Uterus (tissue), 4 donors: ENCODE measurements around the gene SPOCD1. TPM values are rescaled to one million over a fixed set of nuclear protein-coding genes. Genes with fewer than 3 reads are reported as not detected.

Experiments used
- DNase-seq, 2 donors: peaks; one replicate each; pipeline ENCODE4 v3.0.0-alpha.2; 2019 to 2020
- H3K27ac ChIP-seq, 2 donors: fragments of 200-600 bp; sonication (generic); 1 replicate in 1 of 2; 2 replicates in 1 of 2; pipeline ENCODE4 v1.5.1; 2016 to 2018
- H3K27me3 ChIP-seq, 2 donors: fragments of 200-600 bp; sonication (generic); one replicate each; pipeline ENCODE4 v1.5.1; 2018 to 2019; ENCODE audit warnings: control low read depth in 1 of 2
- H3K36me3 ChIP-seq, 2 donors: fragments of 200-600 bp; sonication (generic); one replicate each; pipeline ENCODE4 v1.5.1; 2019; ENCODE audit warnings: control low read depth in 1 of 2
- H3K4me1 ChIP-seq, 2 donors: fragments of 200-600 bp; sonication (generic); one replicate each; pipeline ENCODE4 v1.5.1; 2018 to 2019; ENCODE audit warnings: control low read depth in 1 of 2
- H3K4me3 ChIP-seq, 2 donors: fragments of 200-600 bp; sonication (generic); 1 replicate in 1 of 2; 2 replicates in 1 of 2; pipeline ENCODE4 v1.5.1; 2018 to 2019; ENCODE audit warnings: mild to moderate bottlenecking in 1 of 2
- H3K9me3 ChIP-seq, 2 donors: fragments of 200-600 bp; sonication (generic); one replicate each; pipeline ENCODE4 v1.5.1; 2019; ENCODE audit warnings: control low read depth in 1 of 2
- CTCF ChIP-seq, 4 experiments: fragments of 200-600 bp in 2 of 4; fragments of 450-650 bp in 2 of 4; sonication (generic) in 2 of 4; IDR thresholded peaks; one replicate each; pipeline ENCODE4 v1.5.1; 2016 to 2019; ENCODE audit warnings: antibody characterized with exemption in 4 of 4, mild to moderate bottlenecking in 2 of 4, moderate library complexity in 1 of 4
- POLR2A ChIP-seq, 2 donors: fragments of 450-650 bp; IDR thresholded peaks; one replicate each; pipeline ENCODE4 v1.6.1; 2016; ENCODE audit warnings: antibody characterized with exemption in 2 of 2, mild to moderate bottlenecking in 1 of 2, moderate library complexity in 1 of 2
- intact Hi-C: fragments of 100-400 bp; cut with DNase I; formaldehyde crosslinking; loops from one replicate; pipeline ENCODE4 v1.15.1; 2023; ENCODE audit warnings: low total_unique reads
- total RNA-seq, 4 donors: library from RNA; depleted of rRNA in 3 of 4; stranded (reverse); fragments of >200 nt in 3 of 4; gene quantifications; one replicate each; pipeline versions ENCODE4 v1.1.0 to v1.2.4, GENCODE V29; 2014 to 2023
- donor health status: DM: yes; HTN: yes; CAD: no.

Gene SPOCD1
- total RNA-seq, 4 donors from 2014 or later = 1.2 to 1.5 TPM; not detected in 2

- Histone ChIP-seq H3K9me3 (no peaks in the 10 kb centered on the region), H3K4me3 (no peak overlapping the region), H3K27ac (no peak overlapping the region), H3K4me1 (peaks cover 0 to 11% of the 10 kb centered on the region in 2 donors), H3K27me3 (peaks cover 4 to 17% of the 10 kb centered on the region in 2 donors), H3K36me3 (no peaks in the 10 kb centered on the region)
- TF ChIP-seq CTCF (IDR thresholded peaks at IDR 0.05) (no peak), POLR2A (IDR thresholded peaks at IDR 0.05) (no peak)
- no peak for DNase-seq
- intact Hi-C loops = loop anchor here (10.0 kb wide), 1 partner anchor 193 kb away; no protein-coding TSS in a partner anchor
Observed at GRCh38 chr1:31771891-31772668, 43.7 kb downstream of the SPOCD1 start.

DNA sequence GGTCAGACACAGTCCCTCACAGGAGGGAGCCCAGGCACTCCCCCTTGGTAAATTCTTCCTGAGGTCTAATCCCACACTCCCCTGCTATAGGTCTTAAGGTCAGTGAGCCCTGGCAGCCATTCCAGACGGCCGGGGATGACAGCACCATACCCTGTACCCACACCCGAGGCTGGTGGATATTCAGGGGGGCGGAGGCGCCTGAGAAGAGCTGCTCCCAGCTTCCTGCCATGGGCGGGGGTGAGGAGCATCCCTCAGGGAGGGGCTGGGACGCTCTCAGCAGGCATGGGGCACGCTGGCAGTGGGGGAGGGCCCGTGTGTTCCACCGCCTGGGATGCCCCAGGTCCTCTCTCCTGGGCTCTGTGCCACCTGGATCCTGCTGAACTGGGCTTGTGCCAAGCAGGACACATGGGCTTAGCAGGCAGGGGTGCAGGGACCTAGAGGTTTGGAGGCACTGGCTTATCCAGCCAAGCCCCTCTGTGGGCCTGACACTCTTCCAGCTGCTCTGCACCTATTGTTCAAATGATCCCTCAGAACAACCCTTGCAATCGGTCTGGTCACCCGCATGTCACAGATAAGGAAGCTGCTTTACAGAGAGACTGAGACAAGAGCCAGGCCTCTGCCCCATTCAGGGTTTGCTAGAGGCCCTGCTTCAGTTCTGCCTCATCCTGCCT, 46.0 kb downstream of the SPOCD1 start:
- H3K36me3 ChIP-seq = no peaks in the 10 kb centered on the region
- H3K4me3 ChIP-seq = no peak overlapping the region
- peaks cover 4 to 17% of the 10 kb centered on the region in 2 donors for H3K27me3 ChIP-seq
- DNase-seq = no peak
- peaks cover 0 to 11% of the 10 kb centered on the region in 2 donors for H3K4me1 ChIP-seq
- no peak overlapping the region for H3K27ac ChIP-seq
- intact Hi-C loops = loop anchor here (10.0 kb wide), 1 partner anchor 195 kb away; no protein-coding TSS in a partner anchor
- no peaks in the 10 kb centered on the region for H3K9me3 ChIP-seq
- TF ChIP-seq POLR2A (IDR thresholded peaks at IDR 0.05) = no peak

DNA sequence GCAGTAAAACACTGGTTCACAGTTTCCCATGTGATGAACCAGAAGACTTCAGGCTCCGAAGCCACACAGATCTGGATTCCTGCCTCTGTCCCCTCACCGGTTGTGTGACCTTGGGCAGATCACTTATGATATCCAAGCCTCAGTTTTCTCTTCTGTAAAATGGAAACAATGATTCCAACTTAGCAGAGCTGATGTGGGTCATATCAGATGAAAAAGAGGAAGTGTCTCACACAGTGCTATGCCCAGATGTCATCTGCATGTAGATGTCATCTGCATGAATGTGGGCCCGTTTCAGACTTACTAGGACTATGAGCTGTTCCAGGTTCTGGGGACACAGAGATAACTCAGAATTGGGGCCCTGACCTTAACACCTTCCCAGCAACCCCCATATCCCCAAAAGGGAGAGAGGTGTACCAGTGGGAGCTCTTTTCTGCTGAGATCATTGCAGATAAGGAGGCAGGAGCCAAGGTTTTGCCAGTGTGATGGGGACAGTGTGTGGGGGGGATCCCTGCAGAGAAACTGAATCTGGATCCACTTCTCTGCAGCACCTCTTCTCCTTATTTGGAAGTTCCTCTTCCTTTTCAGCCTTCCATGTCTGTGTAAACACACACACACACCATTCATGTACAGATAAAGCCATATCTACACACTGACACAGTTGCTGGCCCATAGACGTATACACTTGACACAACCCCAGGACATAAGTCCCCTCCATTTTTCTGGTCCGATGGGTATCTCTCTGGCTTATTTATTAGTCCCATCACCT, 46.7 kb downstream of the SPOCD1 start:
- no peaks in the 10 kb centered on the region for H3K9me3 ChIP-seq
- H3K36me3 ChIP-seq = no peaks in the 10 kb centered on the region
- intact Hi-C loops = no loop called here
- TF ChIP-seq POLR2A (IDR thresholded peaks at IDR 0.05) (no peak), CTCF (IDR thresholded peaks at IDR 0.05) (no peak)
- no peak for DNase-seq
- peaks cover 0 to 16% of the 10 kb centered on the region in 2 donors for H3K4me1 ChIP-seq
- H3K27me3 ChIP-seq = peaks cover 4 to 17% of the 10 kb centered on the region in 2 donors
- no peak overlapping the region for H3K27ac ChIP-seq
- no peak overlapping the region for H3K4me3 ChIP-seq

GRCh38 chr1:31768407-31768907, 47.4 kb downstream of the SPOCD1 start:
- no peak overlapping the region for H3K27ac ChIP-seq
- H3K27me3 ChIP-seq = peaks cover 4 to 12% of the 10 kb centered on the region in 2 donors
- H3K4me3 ChIP-seq = no peak overlapping the region
- intact Hi-C loops = no loop called here
- no peak for TF ChIP-seq CTCF (IDR thresholded peaks at IDR 0.05)
- TF ChIP-seq POLR2A (IDR thresholded peaks at IDR 0.05) = no peak
- H3K4me1 ChIP-seq = peaks cover 0 to 16% of the 10 kb centered on the region in 2 donors
- no peak for DNase-seq
- no peaks in the 10 kb centered on the region for H3K9me3 ChIP-seq
- no peaks in the 10 kb centered on the region for H3K36me3 ChIP-seq

DNA sequence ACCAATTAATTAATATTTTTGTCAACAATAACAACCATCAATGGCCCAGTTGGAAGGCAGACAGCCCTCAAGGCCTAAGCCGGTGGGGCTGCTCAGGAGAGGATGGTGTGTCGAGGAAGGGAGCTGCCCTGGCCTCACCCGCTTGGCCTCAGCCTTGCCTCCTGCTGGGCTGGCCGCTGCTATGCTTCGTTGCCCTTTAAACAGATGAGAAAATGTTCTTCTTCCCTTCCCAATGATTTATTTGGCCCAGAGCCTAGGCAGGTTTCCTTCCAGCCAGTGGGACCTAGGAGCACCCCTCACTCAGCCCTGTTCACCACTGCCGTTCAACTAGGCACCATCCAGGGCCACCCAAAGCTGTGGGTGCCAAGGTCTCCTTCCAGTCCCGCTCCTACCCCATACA, 48.6 kb downstream of the SPOCD1 start:
- H3K27ac ChIP-seq = no peak overlapping the region
- DNase-seq = no peak
- TF ChIP-seq POLR2A (IDR thresholded peaks at IDR 0.05) (no peak), CTCF (IDR thresholded peaks at IDR 0.05) (no peak)
- intact Hi-C loops = no loop called here
- peaks cover 0 to 19% of the 10 kb centered on the region in 2 donors for H3K4me1 ChIP-seq
- H3K4me3 ChIP-seq = no peak overlapping the region
- no peaks in the 10 kb centered on the region for H3K9me3 ChIP-seq
- H3K27me3 ChIP-seq = no peaks in the 10 kb centered on the region
- H3K36me3 ChIP-seq = no peaks in the 10 kb centered on the region
